SU-DHL-6 (cell line): Measurements from ENCODE around the gene KIAA1191.

Source experiments
- H2AFZ ChIP-seq: fragments of 200-600 bp; sonication (generic); 2 replicates; pipeline ENCODE4 v1.6.1; 2014; ENCODE audit warnings: low read depth, mild to moderate bottlenecking, moderate library complexity, mixed read lengths, antibody characterized with exemption, low read length; ENCODE audit not compliant: severe bottlenecking
- H3F3A ChIP-seq: fragments of 200-600 bp; shearing (Covaris generic); 2 replicates; pipeline ENCODE4 v1.6.0; 2016; ENCODE audit warnings: antibody characterized with exemption, mild to moderate bottlenecking; ENCODE audit not compliant: insufficient read depth
- H3K27ac ChIP-seq: fragments of 200-600 bp; sonication (generic); 2 replicates; pipeline ENCODE4 v1.5.1; 2016; ENCODE audit warnings: low read depth, mild to moderate bottlenecking, low read length, moderate library complexity, mixed read lengths
- H3K27me3 ChIP-seq: fragments of 200-600 bp; sonication (generic), shearing (Covaris generic); 2 replicates; pipeline ENCODE4 v1.6.0; 2014; ENCODE audit warnings: mild to moderate bottlenecking, low read length
- H3K36me3 ChIP-seq: fragments of 200-600 bp; sonication (generic); 2 replicates; pipeline ENCODE4 v1.6.1; 2014; ENCODE audit warnings: mild to moderate bottlenecking, low read length, mixed read lengths
- H3K4me2 ChIP-seq: fragments of 300-600, 200-600 bp; shearing (Covaris generic), sonication (generic); 2 replicates; pipeline ENCODE4 v1.6.0; 2014; ENCODE audit warnings: low read length, low read depth, mild to moderate bottlenecking; ENCODE audit not compliant: poor library complexity, severe bottlenecking
- H3K4me3 ChIP-seq: fragments of 200-600 bp; sonication (generic); 2 replicates; pipeline ENCODE4 v1.5.1; 2014; ENCODE audit warnings: antibody characterized with exemption, low read length, mild to moderate bottlenecking, mixed read lengths; ENCODE audit not compliant: insufficient read depth, poor library complexity, severe bottlenecking
- H3K79me2 ChIP-seq: fragments of 200-600 bp; sonication (generic); 2 replicates; pipeline ENCODE4 v1.6.1; 2014; ENCODE audit warnings: mild to moderate bottlenecking, low read length, moderate library complexity; ENCODE audit not compliant: insufficient read depth
- H3K9ac ChIP-seq: fragments of 200-600 bp; sonication (generic); 2 replicates; pipeline ENCODE4 v1.7.0; 2014; ENCODE audit warnings: mild to moderate bottlenecking, low read length
- H3K9me2 ChIP-seq: fragments of 200-600 bp; sonication (generic); replicated peaks from 2 replicates; pipeline ENCODE4 v1.6.1; 2014; ENCODE audit warnings: low read length; ENCODE audit not compliant: insufficient read depth
- H3K9me3 ChIP-seq: fragments of 200-600 bp; sonication (generic); 2 replicates; pipeline ENCODE4 v1.6.1; 2014; ENCODE audit warnings: low read length, mixed read lengths; ENCODE audit not compliant: insufficient read depth
- H4K20me1 ChIP-seq: fragments of 200-600 bp; sonication (generic); 2 replicates; pipeline ENCODE4 v1.6.1; 2014; ENCODE audit warnings: low read depth, mild to moderate bottlenecking, antibody characterized with exemption, low read length, moderate library complexity, mixed read lengths
- CTCF ChIP-seq: fragments of 200-600 bp; sonication (generic); IDR thresholded peaks from one replicate; pipeline ENCODE4 v1.5.1; 2017; ENCODE audit warnings: antibody characterized with exemption, mild to moderate bottlenecking, low read length, moderate library complexity; ENCODE audit not compliant: insufficient read depth, poor library complexity, severe bottlenecking
- EZH2phosphoT487 ChIP-seq: fragments of 200-600 bp; sonication (generic), shearing (Covaris generic); conservative IDR thresholded peaks from 2 replicates; pipeline ENCODE4 v1.6.1; 2018; ENCODE audit warnings: mild to moderate bottlenecking, antibody characterized with exemption, low read length, moderate library complexity, mixed read lengths

The KIAA1191 gene

DNA sequence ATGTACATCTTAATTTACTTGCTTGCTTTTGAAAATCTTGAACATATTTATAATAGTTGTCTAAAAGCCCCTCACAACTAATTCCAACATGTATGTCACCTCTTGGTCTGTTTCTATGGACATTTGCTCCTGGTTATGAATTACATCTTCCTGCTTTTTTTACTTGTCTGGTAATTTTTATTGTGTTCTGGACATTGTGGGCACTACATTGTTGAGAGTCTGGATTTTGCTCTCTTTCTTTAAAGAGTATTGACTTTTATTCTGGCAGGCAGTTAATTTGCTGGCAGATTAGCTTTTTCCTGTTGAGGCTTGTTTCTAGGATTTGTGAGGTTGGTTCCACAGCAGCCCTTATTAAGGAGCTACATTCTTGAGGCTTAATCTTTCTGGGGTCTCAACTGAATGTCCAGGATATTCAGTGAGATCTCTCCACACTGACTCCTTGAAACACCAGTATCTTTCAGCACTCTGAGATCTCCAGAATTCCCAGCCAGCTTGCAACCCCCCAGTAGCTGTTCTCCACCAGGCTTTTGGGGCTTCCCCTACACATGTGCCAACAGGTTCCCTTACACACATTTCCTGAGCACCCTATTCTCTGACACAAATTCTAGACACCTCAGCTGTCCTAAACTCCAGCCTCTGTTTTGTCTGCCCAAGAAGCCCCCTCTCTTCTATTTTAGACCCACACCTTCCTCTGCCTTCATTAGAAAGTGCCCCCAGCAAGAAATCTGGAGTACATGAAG, 27.4 kb downstream of the KIAA1191 start:
- H3K4me2 ChIP-seq: no peak overlapping the region
- H3K9me2 ChIP-seq: no peaks in the 10 kb centered on the region
- no peaks in the 10 kb centered on the region for H3F3A ChIP-seq
- no peaks in the 10 kb centered on the region for H3K79me2 ChIP-seq
- no peak overlapping the region for H3K4me3 ChIP-seq
- H2AFZ ChIP-seq: no peak overlapping the region
- no peaks in the 10 kb centered on the region for H3K36me3 ChIP-seq
- H3K27me3 ChIP-seq: no peaks in the 10 kb centered on the region
- TF ChIP-seq EZH2phosphoT487: no peak
- TF ChIP-seq CTCF: no peak
- no peaks in the 10 kb centered on the region for H3K9me3 ChIP-seq
- H4K20me1 ChIP-seq: no peaks in the 10 kb centered on the region
- no peak overlapping the region for H3K9ac ChIP-seq
- no peak overlapping the region for H3K27ac ChIP-seq

DNA sequence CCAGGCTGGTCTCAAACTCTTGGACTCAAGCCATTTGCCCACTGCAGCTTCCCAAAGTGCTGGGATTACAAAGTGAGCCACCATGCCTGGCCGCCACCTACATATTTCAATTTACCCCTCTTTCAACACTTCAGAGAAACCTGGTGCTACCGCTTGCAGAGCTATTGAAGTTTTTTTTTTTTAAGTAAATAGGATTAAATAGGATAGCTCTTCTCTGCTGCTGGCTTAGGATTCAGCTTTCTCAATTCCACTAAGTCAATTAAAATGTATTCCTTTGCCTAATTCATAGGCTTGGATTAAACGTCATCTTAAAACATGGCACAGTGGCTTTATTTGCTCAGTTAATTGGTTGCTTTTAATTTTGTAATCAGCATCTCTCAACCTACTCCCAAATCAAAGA, 41.0 kb downstream of the KIAA1191 start:
- Histone ChIP-seq H3K4me2 (no peak overlapping the region), H3K9me2 (no peaks in the 10 kb centered on the region), H4K20me1 (no peaks in the 10 kb centered on the region), H3K9ac (no peak overlapping the region), H3K27me3 (no peaks in the 10 kb centered on the region), H3F3A (no peaks in the 10 kb centered on the region), H3K36me3 (no peaks in the 10 kb centered on the region), H3K9me3 (no peaks in the 10 kb centered on the region), H3K27ac (no peak overlapping the region), H3K79me2 (no peaks in the 10 kb centered on the region), H2AFZ (no peak overlapping the region), H3K4me3 (no peak overlapping the region)
- TF ChIP-seq CTCF: no peak
- TF ChIP-seq EZH2phosphoT487: no peak

GRCh38 chr5:176319827-176320554, 41.6 kb downstream of the KIAA1191 start:
- H3K27ac ChIP-seq: no peak overlapping the region
- H2AFZ ChIP-seq: no peak overlapping the region
- no peak overlapping the region for H3K4me2 ChIP-seq
- TF ChIP-seq EZH2phosphoT487: no peak
- TF ChIP-seq CTCF: no peak
- H3K4me3 ChIP-seq: no peak overlapping the region
- no peaks in the 10 kb centered on the region for H3K27me3 ChIP-seq
- H3K9me3 ChIP-seq: no peaks in the 10 kb centered on the region
- no peaks in the 10 kb centered on the region for H3K79me2 ChIP-seq
- H3K9ac ChIP-seq: no peak overlapping the region
- H3K9me2 ChIP-seq: no peaks in the 10 kb centered on the region
- no peaks in the 10 kb centered on the region for H3K36me3 ChIP-seq
- H4K20me1 ChIP-seq: no peaks in the 10 kb centered on the region
- H3F3A ChIP-seq: no peaks in the 10 kb centered on the region
